Heart left ventricle (tissue), 16 donors: ENCODE measurements around the gene RBBP8. TPM values are rescaled to one million over a fixed set of nuclear protein-coding genes. Genes with fewer than 3 reads are reported as not detected.

ENCODE experiments used
- ATAC-seq, 4 donors: fragments of 200-7000 bp; cut with Tn5 transposase; one replicate each; pipeline ENCODE4 v1.9.1; 2020 to 2022; ENCODE audit warnings: moderate library complexity in 4 of 4, mild to moderate bottlenecking in 3 of 4, moderate number of reproducible peaks in 1 of 4
- DNase-seq, 5 donors: peaks; one replicate each; pipeline ENCODE4 v3.0.0-alpha.2; 2020
- H3K27ac ChIP-seq, 12 donors: fragments of 200-600 bp; sonication (generic) in 4 of 12; one replicate each; pipeline versions ENCODE4 v1.5.0 to v1.8.0; 2016 to 2022; ENCODE audit warnings: mild to moderate bottlenecking in 2 of 12
- H3K27me3 ChIP-seq, 9 donors: fragments of 200-600 bp; sonication (generic) in 2 of 9; one replicate each; pipeline versions ENCODE4 v1.5.1 to v1.8.0; 2016 to 2022; ENCODE audit warnings: mild to moderate bottlenecking in 3 of 9
- H3K36me3 ChIP-seq, 9 donors: fragments of 200-600 bp; sonication (generic) in 2 of 9; one replicate each; pipeline versions ENCODE4 v1.5.0 to v1.8.0; 2018 to 2022; ENCODE audit warnings: mild to moderate bottlenecking in 2 of 9
- H3K4me1 ChIP-seq, 12 donors: fragments of 200-600 bp; sonication (generic) in 4 of 12; one replicate each; pipeline versions ENCODE4 v1.5.0 to v1.8.0; 2016 to 2022; ENCODE audit warnings: mild to moderate bottlenecking in 3 of 12
- H3K4me3 ChIP-seq, 12 donors: fragments of 200-600 bp; sonication (generic) in 4 of 12; one replicate each; pipeline versions ENCODE4 v1.5.0 to v1.8.0; 2017 to 2022; ENCODE audit warnings: mild to moderate bottlenecking in 9 of 12, moderate library complexity in 4 of 12
- H3K9me3 ChIP-seq, 12 donors: fragments of 200-600 bp; sonication (generic) in 4 of 12; one replicate each; pipeline versions ENCODE4 v1.5.0 to v1.8.0; 2016 to 2022; ENCODE audit warnings: mild to moderate bottlenecking in 1 of 12
- CTCF ChIP-seq, 12 donors: fragments of 200-600 bp; sonication (generic) in 4 of 12; IDR thresholded peaks; one replicate each; pipeline versions ENCODE4 v1.5.0 to v1.8.0; 2018 to 2022; ENCODE audit warnings: antibody characterized with exemption in 12 of 12, mild to moderate bottlenecking in 5 of 12
- POLR2A ChIP-seq, 2 donors: fragments of 450-650 bp; IDR thresholded peaks; one replicate each; pipeline ENCODE4 v1.6.1; 2017; ENCODE audit warnings: antibody characterized with exemption in 2 of 2, mild to moderate bottlenecking in 2 of 2, moderate library complexity in 2 of 2
- WGBS, 4 donors: extraction: QIAGEN DNeasy Blood & Tissue Kit in 2 of 4; methylation state at CpG; one replicate each; pipeline versions ENCODE4 v1.1.5 to v1.1.7; 2013 to 2018; 5-methylcytosine and 5-hydroxymethylcytosine counted together
- intact Hi-C, 10 donors: fragments of 100-400 bp; cut with DNase I; formaldehyde crosslinking; loops; one replicate each; pipeline versions ENCODE4 v1.11.1 to v1.14.2; 2022
- polyA plus RNA-seq, 2 donors: library from polyadenylated mRNA; stranded (reverse); fragments of 200-250 nt; gene quantifications; one replicate each; pipeline ENCODE4 v1.2.3, GENCODE V29; 2013
- total RNA-seq, 9 donors: library from RNA; depleted of rRNA in 2 of 9; stranded (reverse); fragments of >200 nt in 2 of 9; fragmentation: NEBNext Ultra II Directional in 3 of 9; extraction: Animal tissue kit (Norgen Biotek cat#: 25700) in 3 of 9; gene quantifications; one replicate each; pipeline versions ENCODE4 v1.1.0 to v1.2.4, GENCODE V29; 2016 to 2023
- donor health status: ischemic (EF 13 %, LVEDD 7.1; RV severe dilation, severe dysfunction).
- donor health status: healthy with polysubstance abuse.
- donor health status: DM: no; HTN: yes; CAD: no.
- donor health status: DM: no; HTN: no; CAD: no.
- donor health status: ischemic (EF 25% LVEDD 6.9; RV normal size, moderate dysfunction).
- donor health status: ischemic (EF 25% LVEDD 5.7; RV mildly dilated, moderate dysfunction).
- donor health status: healthy.
- donor health status: DM: yes; HTN: yes; CAD: no.
- donor health status: ischemic (EF 35%, LVEDD 5.7; RV mildly dilated, moderate dysfunction).
- donor health status: nonischemic (EF 11% LVEDD 7.7; RV severe dilation, severe dysfunction).
- donor health status: DM: yes; HTN: yes; CAD: no.
- donor health status: PGD.
- donor health status: ischemic (EF 29% LVEDD 5.4; RV normal size, mild dysfunction).
- donor health status: nonischemic (EF 23%, LVEDD 6.1; RV moderate dilation, normal function).

Gene RBBP8
- total and polyA plus RNA-seq, 11 donors = 5.1 to 12.2 (median 8.8) TPM

GRCh38 chr18:22971038-22971437 is 37.9 kb downstream of the RBBP8 start:
- Histone ChIP-seq H3K27ac (no peak overlapping the region), H3K36me3 (peaks cover 0 to 20% (median 3%) of the 10 kb centered on the region in 9 donors), H3K4me1 (peaks cover 0 to 4% (median 0%) of the 10 kb centered on the region in 12 donors), H3K9me3 (no peaks in the 10 kb centered on the region), H3K27me3 (no peaks in the 10 kb centered on the region), H3K4me3 (no peak overlapping the region)
- intact Hi-C loops = no loop called here
- 86 to 92% (median 89%) methylated on average over 3 of the region's 3 CpGs for WGBS, 4 donors
- DNase-seq (no peak), ATAC-seq (no peak)
- TF ChIP-seq CTCF (IDR thresholded peaks at IDR 0.05) = no peak
- no peak for TF ChIP-seq POLR2A (IDR thresholded peaks at IDR 0.05)

GRCh38 chr18:22974001-22974400 is 40.9 kb downstream of the RBBP8 start:
- no peaks in the 10 kb centered on the region for H3K9me3 ChIP-seq
- peaks cover 0 to 14% (median 0%) of the 10 kb centered on the region in 12 donors for H3K4me1 ChIP-seq
- ATAC-seq = no peak
- no peaks in the 10 kb centered on the region for H3K27me3 ChIP-seq
- peaks cover 0 to 23% (median 2%) of the 10 kb centered on the region in 9 donors for H3K36me3 ChIP-seq
- no peak for TF ChIP-seq POLR2A (IDR thresholded peaks at IDR 0.05)
- TF ChIP-seq CTCF (IDR thresholded peaks at IDR 0.05) = no peak
- H3K27ac ChIP-seq = no peak overlapping the region
- DNase-seq = no peak
- no peak overlapping the region for H3K4me3 ChIP-seq
- intact Hi-C loops = no loop called here

GRCh38 chr18:22974707-22975106 is 41.6 kb downstream of the RBBP8 start:
- Histone ChIP-seq H3K27me3 (no peaks in the 10 kb centered on the region), H3K27ac (no peak overlapping the region), H3K4me3 (no peak overlapping the region), H3K9me3 (no peaks in the 10 kb centered on the region), H3K4me1 (peaks cover 0 to 14% (median 0%) of the 10 kb centered on the region in 12 donors), H3K36me3 (peaks cover 0 to 23% (median 0%) of the 10 kb centered on the region in 9 donors)
- no peak for TF ChIP-seq CTCF (IDR thresholded peaks at IDR 0.05)
- no peak for TF ChIP-seq POLR2A (IDR thresholded peaks at IDR 0.05)
- no peak for DNase-seq
- intact Hi-C loops = loop anchor here in 1 of 10 donors (5.0 kb wide), 1 partner anchor 42 kb away; the partner anchor contains the start of gene RBBP8
- ATAC-seq = no peak
- WGBS, 4 donors = 93 to 96% (median 95%) methylated on average over 5 of the region's 5 CpGs

- no peak for DNase-seq
- intact Hi-C loops = loop anchor here in 1 of 10 donors (5.0 kb wide), 1 partner anchor 43 kb away; the partner anchor contains the start of gene RBBP8
- Histone ChIP-seq H3K27me3 (no peaks in the 10 kb centered on the region), H3K27ac (peak overlapping the region in 1 of 12 donors; percentile 15), H3K36me3 (peaks cover 0 to 17% (median 0%) of the 10 kb centered on the region in 9 donors), H3K4me1 (peaks cover 0 to 14% (median 0%) of the 10 kb centered on the region in 12 donors), H3K9me3 (no peaks in the 10 kb centered on the region), H3K4me3 (no peak overlapping the region)
- no peak for ATAC-seq
- WGBS, 4 donors = 88 to 96% (median 93%) methylated on average over 1 of the region's 1 CpG
- TF ChIP-seq CTCF (IDR thresholded peaks at IDR 0.05) (no peak), POLR2A (IDR thresholded peaks at IDR 0.05) (no peak)
Measured at GRCh38 chr18:22975508-22975907, 42.4 kb downstream of the RBBP8 start.
